OCI-LY7 (cell line): ENCODE results near the gene PRADC1. TPM values are rescaled to one million over a fixed set of nuclear protein-coding genes. Genes with fewer than 3 reads are reported as not detected.

Source experiments
- Bru-seq: library from RNA; stranded (reverse); fragments of 400-500 nt; gene quantifications from one replicate; lab custom pipeline; 2021; lab: Mats Ljungman, UMichigan
- BruChase-seq, 2 experiments: library from RNA; stranded (reverse); fragments of 400-500 nt; gene quantifications; one replicate each; lab custom pipeline; 2021; lab: Mats Ljungman, UMichigan
- BruUV-seq: library from RNA; stranded (reverse); fragments of 400-500 nt; replicated peaks from 2 replicates; lab custom pipeline; 2021; lab: Mats Ljungman, UMichigan
- CTCF ChIA-PET: fragments of 300-600 bp; sonication (Branson Sonifier 250); formaldehyde crosslinking; loops from one replicate; lab custom pipeline; 2022; ENCODE audit warnings: antibody characterized with exemption; ENCODE audit not compliant: unreplicated experiment; lab: Charles Lee
- POLR2A ChIA-PET: fragments of 300-600 bp; sonication (Branson Sonifier 250); formaldehyde crosslinking; loops from one replicate; lab custom pipeline; 2022; ENCODE audit warnings: antibody characterized with exemption; lab: Charles Lee
- DNase-seq: peaks from one replicate; pipeline ENCODE4 v3.0.0-alpha.2; 2015; ENCODE audit warnings: low spot score
- H2AFZ ChIP-seq: fragments of 200-600 bp; sonication (generic), shearing (Covaris generic); 2 replicates; pipeline ENCODE4 v1.6.1; 2014; ENCODE audit warnings: mild to moderate bottlenecking, antibody characterized with exemption, low read length, moderate library complexity
- H3K27ac ChIP-seq: fragments of 200-600 bp; sonication (generic); 2 replicates; pipeline ENCODE4 v1.5.1; 2014; ENCODE audit warnings: mixed run types, low read depth, mild to moderate bottlenecking, moderate library complexity, low read length, inconsistent platforms; ENCODE audit not compliant: poor library complexity, severe bottlenecking
- H3K36me3 ChIP-seq: fragments of 200-600 bp; sonication (generic); 2 replicates; pipeline ENCODE4 v1.6.1; 2014; ENCODE audit warnings: mild to moderate bottlenecking, antibody characterized with exemption, low read length, moderate library complexity, mixed read lengths; ENCODE audit not compliant: insufficient read depth
- H3K4me1 ChIP-seq: fragments of 200-600 bp; sonication (generic); 2 replicates; pipeline ENCODE4 v1.5.1; 2014; ENCODE audit warnings: mild to moderate bottlenecking, low read length; ENCODE audit not compliant: insufficient read depth, poor library complexity, severe bottlenecking
- H3K4me2 ChIP-seq: fragments of 200-600 bp; sonication (generic); 2 replicates; pipeline ENCODE4 v1.6.1; 2014; ENCODE audit warnings: mild to moderate bottlenecking, low read length
- H3K4me3 ChIP-seq: fragments of 200-600 bp; sonication (generic); 2 replicates; pipeline ENCODE4 v1.5.1; 2014; ENCODE audit warnings: mild to moderate bottlenecking, low read depth, low read length; ENCODE audit not compliant: poor library complexity, severe bottlenecking
- H3K79me2 ChIP-seq: fragments of 200-600 bp; sonication (generic); 2 replicates; pipeline ENCODE4 v1.6.1; 2016; ENCODE audit warnings: low read depth, mild to moderate bottlenecking, low read length, moderate library complexity, mixed read lengths; ENCODE audit not compliant: insufficient read depth
- H3K9me2 ChIP-seq: fragments of 200-600 bp; sonication (generic); 2 replicates; pipeline ENCODE4 v1.6.1; 2016; ENCODE audit warnings: mild to moderate bottlenecking, low read length, mixed read lengths; ENCODE audit not compliant: insufficient read depth
- H3K9me3 ChIP-seq: fragments of 200-600 bp; sonication (generic); 2 replicates; pipeline ENCODE4 v1.6.1; 2014; ENCODE audit warnings: mild to moderate bottlenecking, mixed run types, low read length, mixed read lengths
- H4K20me1 ChIP-seq: fragments of 200-600 bp; sonication (generic); 2 replicates; pipeline ENCODE4 v1.6.1; 2014; ENCODE audit warnings: mild to moderate bottlenecking, antibody characterized with exemption, low read length, moderate library complexity, mixed read lengths; ENCODE audit not compliant: insufficient read depth
- EZH2phosphoT487 ChIP-seq: fragments of 200-600 bp; sonication (generic); IDR thresholded peaks from 2 replicates; pipeline ENCODE4 v1.6.1; 2018; ENCODE audit warnings: low read depth, borderline replicate concordance, mild to moderate bottlenecking, mixed run types, antibody characterized with exemption, low read length, moderate library complexity, mixed read lengths
- intact Hi-C: fragments of 100-400 bp; cut with micrococcal nuclease; formaldehyde crosslinking; loops from one replicate; pipeline ENCODE4 v1.10.0; 2022; ENCODE audit not compliant: unreplicated experiment
- long read RNA-seq: library from polyadenylated mRNA; stranded (forward); transcript quantifications from one replicate; pipeline ENCODE4 v2.0.0, GENCODE V29; 2022
- total RNA-seq, 2 experiments: library from RNA; depleted of rRNA in 1 of 2; stranded (reverse); fragments of >200 nt in 1 of 2; shearing (Covaris generic) in 1 of 2; gene quantifications; 2 replicates each; pipeline ENCODE4 v1.2.3, GENCODE V29; 2014 to 2022
- TF ChIP-seq, protein P1 (sequence below): fragments of 200-600 bp; sonication (generic); conservative IDR thresholded peaks from 2 replicates; pipeline ENCODE4 v1.5.1; 2014; ENCODE audit warnings: mild to moderate bottlenecking, antibody characterized with exemption, low read length, moderate library complexity, mixed read lengths

The PRADC1 gene
- 25.3 and 25.9 TPM in 2 replicates for total RNA-seq (2014; rRNA removed; shearing (Covaris generic))
- 20.6 and 23.0 TPM in 2 replicates for total RNA-seq (2022)
- percentile 44 among the genes with signal in this experiment for Bru-seq, nascent RNA
- percentile 46 among the genes with signal in this experiment for BruChase-seq, experiment 1, labeled RNA remaining after a 6-hour chase
- BruChase-seq, experiment 2, labeled RNA remaining after a 2-hour chase: percentile 50 among the genes with signal in this experiment
- long read RNA-seq, transcript PRADC1-201 (5 exons, 1,083 nt): major isoform, 37 of 47 reads
- long read RNA-seq, partial matches to known transcripts: 7 of 47 reads
- long read RNA-seq, other reads (novel, unspliced or antisense): 2 of 47 reads

DNA sequence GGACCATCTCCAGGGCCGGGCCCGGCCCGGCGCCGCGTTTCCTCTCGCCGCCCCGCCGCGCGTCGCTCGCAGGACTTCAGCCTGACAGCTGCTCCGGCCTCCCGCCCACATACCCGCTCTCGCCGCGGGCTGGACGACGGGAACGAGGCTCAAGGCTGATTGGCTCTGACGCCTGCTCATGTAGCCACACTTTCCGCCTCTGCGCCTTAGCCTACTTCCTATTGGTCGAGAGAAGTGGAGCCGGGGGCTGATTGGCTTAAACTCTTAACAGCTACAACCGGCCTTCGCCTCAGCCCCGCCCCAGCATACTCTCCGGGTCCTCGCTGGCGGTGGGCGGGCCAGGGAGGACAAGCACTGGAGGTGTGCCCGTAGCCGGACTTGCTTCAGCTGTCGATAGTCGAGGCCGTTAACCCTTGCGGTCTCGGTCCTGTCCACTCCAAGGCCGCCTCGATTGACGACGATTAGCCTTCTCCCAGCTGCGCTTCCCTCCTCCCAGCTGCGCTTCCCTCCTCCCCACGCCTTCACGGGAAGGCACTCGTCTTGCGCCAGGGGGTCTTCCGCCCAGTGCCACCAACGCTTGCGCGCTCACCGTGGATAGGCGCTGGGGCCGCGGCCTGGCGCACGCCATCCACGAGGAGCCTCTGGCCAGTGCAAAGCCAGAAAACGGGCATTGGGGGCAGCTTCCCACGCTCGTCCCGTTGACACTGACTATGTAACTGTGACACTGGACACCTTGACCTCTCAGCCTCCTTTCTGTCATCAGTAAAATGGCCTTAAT is at the start of gene PRADC1:
PRADC1 (minus strand) TSS at position 86 of the 778 bp plus-strand sequence; CDS start at position 7, 79 bp downstream.
- peak within 1 kb of the TSS; percentile 78 for H3K27ac ChIP-seq
- peak; percentile 99 for DNase-seq
- CTCF ChIA-PET: interaction anchor here (1.5 kb wide), 2 partner anchors 20 to 21 kb away, joined by 3 to 5 read pairs; no protein-coding TSS in a partner anchor
- H2AFZ ChIP-seq: peak within 1 kb of the TSS; percentile 68; the same call in 1 of the 2 replicates
- H3K79me2 ChIP-seq: peaks cover 43% of the 10 kb centered on the region
- H3K4me2 ChIP-seq: peak within 1 kb of the TSS; percentile 97
- H3K4me3 ChIP-seq: peak within 1 kb of the TSS; percentile 93
- H3K9me2 ChIP-seq: no peaks in the 10 kb centered on the region
- POLR2A ChIA-PET: interaction anchor here (0.5 to 2.8 kb wide), 17 partner anchors 9 to 966 kb away, joined by 3 to 10 read pairs (median 4); partner anchors contain the start of genes ALMS1 and FBXO41
- intact Hi-C loops: no loop called here
- H3K4me1 ChIP-seq: peaks cover 27% of the 10 kb centered on the region
- peaks cover 50% of the 10 kb centered on the region for H3K36me3 ChIP-seq
- no peaks in the 10 kb centered on the region for H3K9me3 ChIP-seq
- BruUV-seq: no TSS peak
- peaks cover 27% of the 10 kb centered on the region for H4K20me1 ChIP-seq
- TF ChIP-seq, protein P1, sequence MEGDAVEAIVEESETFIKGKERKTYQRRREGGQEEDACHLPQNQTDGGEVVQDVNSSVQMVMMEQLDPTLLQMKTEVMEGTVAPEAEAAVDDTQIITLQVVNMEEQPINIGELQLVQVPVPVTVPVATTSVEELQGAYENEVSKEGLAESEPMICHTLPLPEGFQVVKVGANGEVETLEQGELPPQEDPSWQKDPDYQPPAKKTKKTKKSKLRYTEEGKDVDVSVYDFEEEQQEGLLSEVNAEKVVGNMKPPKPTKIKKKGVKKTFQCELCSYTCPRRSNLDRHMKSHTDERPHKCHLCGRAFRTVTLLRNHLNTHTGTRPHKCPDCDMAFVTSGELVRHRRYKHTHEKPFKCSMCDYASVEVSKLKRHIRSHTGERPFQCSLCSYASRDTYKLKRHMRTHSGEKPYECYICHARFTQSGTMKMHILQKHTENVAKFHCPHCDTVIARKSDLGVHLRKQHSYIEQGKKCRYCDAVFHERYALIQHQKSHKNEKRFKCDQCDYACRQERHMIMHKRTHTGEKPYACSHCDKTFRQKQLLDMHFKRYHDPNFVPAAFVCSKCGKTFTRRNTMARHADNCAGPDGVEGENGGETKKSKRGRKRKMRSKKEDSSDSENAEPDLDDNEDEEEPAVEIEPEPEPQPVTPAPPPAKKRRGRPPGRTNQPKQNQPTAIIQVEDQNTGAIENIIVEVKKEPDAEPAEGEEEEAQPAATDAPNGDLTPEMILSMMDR: no peak
- TF ChIP-seq EZH2phosphoT487: no peak

DNA sequence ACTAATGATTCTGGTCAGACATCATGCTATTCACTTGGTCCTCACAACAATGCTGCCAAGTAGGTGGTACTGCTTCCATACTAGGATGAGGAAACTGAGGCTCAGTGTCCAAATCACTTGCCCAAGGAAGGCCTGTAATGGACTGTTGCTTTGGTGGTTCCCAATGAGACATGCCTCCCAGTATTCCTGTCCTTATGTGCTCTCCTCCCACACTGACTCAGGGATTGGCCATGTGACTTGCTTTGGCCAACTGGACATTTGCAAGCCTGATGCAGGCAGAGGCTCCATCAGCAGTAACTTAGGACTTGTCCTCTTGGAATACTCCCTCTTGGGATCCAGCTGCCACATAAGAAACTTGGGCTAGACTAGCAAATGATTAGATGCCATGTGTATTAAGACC is 48.2 kb upstream of the PRADC1 start:
- H3K79me2 ChIP-seq: peaks cover 76% of the 10 kb centered on the region
- no peaks in the 10 kb centered on the region for H3K9me3 ChIP-seq
- H4K20me1 ChIP-seq: peaks cover 23% of the 10 kb centered on the region; the same call in 1 of the 2 replicates
- ChIA-PET CTCF (interaction anchor here (1.0 kb wide), 1 partner anchor 9 kb away, joined by 3 read pairs; no protein-coding TSS in a partner anchor), POLR2A (interaction anchor here (1.2 kb wide), 1 partner anchor 9 kb away, joined by 5 read pairs; no protein-coding TSS in a partner anchor)
- no peak for TF ChIP-seq EZH2phosphoT487
- TF ChIP-seq, protein P1: no peak
- H3K9me2 ChIP-seq: no peaks in the 10 kb centered on the region
- H3K4me2 ChIP-seq: 0 out of 2 replicates have a peak overlapping the region, but pooled peaks have one; percentile 10
- peaks cover 27% of the 10 kb centered on the region for H3K4me1 ChIP-seq
- H3K27ac ChIP-seq: no peak overlapping the region
- no peak overlapping the region for H2AFZ ChIP-seq
- intact Hi-C loops: loop anchor here (5.0 kb wide), 2 partner anchors 209 to 1676 kb away; partner anchors contain the start of genes POLE4 and SFXN5
- no peak for DNase-seq
- BruUV-seq: no TSS peak
- peaks cover 58% of the 10 kb centered on the region for H3K36me3 ChIP-seq
- H3K4me3 ChIP-seq: no peak overlapping the region
